Effector memory CD4-positive, alpha-beta T cell (primary cell): Measurements from ENCODE around the gene KCNJ5.

Experiments used
- DNase-seq, 3 donors: peaks; one replicate each; pipeline ENCODE4 v3.0.0-alpha.2; 2020
- H3K27ac ChIP-seq: 2 replicates; pipeline ENCODE4 v1.7.0; 2013; ENCODE audit warnings: mild to moderate bottlenecking, low read length, moderate library complexity; ENCODE audit not compliant: insufficient read depth, poor library complexity, severe bottlenecking
- H3K27me3 ChIP-seq: replicated peaks from 2 replicates; pipeline ENCODE4 v1.7.0; 2013; ENCODE audit warnings: mild to moderate bottlenecking, low read length; ENCODE audit not compliant: insufficient read depth, control insufficient read depth, poor library complexity, severe bottlenecking
- H3K36me3 ChIP-seq: 2 replicates; pipeline ENCODE4 v1.7.0; 2013; ENCODE audit warnings: mild to moderate bottlenecking, low read length, moderate library complexity; ENCODE audit not compliant: control insufficient read depth, insufficient read depth
- H3K4me1 ChIP-seq: 2 replicates; pipeline ENCODE4 v1.7.0; 2013; ENCODE audit warnings: low read length, mild to moderate bottlenecking; ENCODE audit not compliant: control insufficient read depth, insufficient read depth, poor library complexity, severe bottlenecking
- H3K4me3 ChIP-seq: 2 replicates; pipeline ENCODE4 v1.7.0; 2013; ENCODE audit warnings: low read length, low read depth, mild to moderate bottlenecking; ENCODE audit not compliant: insufficient read depth, poor library complexity, severe bottlenecking
- H3K9me3 ChIP-seq: 2 replicates; pipeline ENCODE4 v1.7.0; 2013; ENCODE audit warnings: mild to moderate bottlenecking, low read length, moderate library complexity; ENCODE audit not compliant: control insufficient read depth

KCNJ5 gene

GRCh38 chr11:128929991-128930390 lies 38.8 kb downstream of the KCNJ5 start:
- no peaks in the 10 kb centered on the region for H3K4me1 ChIP-seq
- DNase-seq, result no peak

GRCh38 chr11:128931066-128931465 lies 39.9 kb downstream of the KCNJ5 start:
- Histone ChIP-seq H3K27ac (no peak overlapping the region), H3K4me1 (no peaks in the 10 kb centered on the region), H3K9me3 (no peaks in the 10 kb centered on the region), H3K27me3 (no peaks in the 10 kb centered on the region), H3K4me3 (no peak overlapping the region), H3K36me3 (no peaks in the 10 kb centered on the region)
- DNase-seq, result no peak

More at GRCh38 chr11:128929991-128930390, 38.8 kb downstream of the KCNJ5 start:
- H3K27me3 ChIP-seq, result no peaks in the 10 kb centered on the region
- H3K27ac ChIP-seq, result no peak overlapping the region
- H3K4me3 ChIP-seq, result no peak overlapping the region
- H3K9me3 ChIP-seq, result no peaks in the 10 kb centered on the region
- H3K36me3 ChIP-seq, result no peaks in the 10 kb centered on the region

- no peak for DNase-seq
- no peaks in the 10 kb centered on the region for H3K9me3 ChIP-seq
- no peak overlapping the region for H3K27ac ChIP-seq
- H3K4me3 ChIP-seq, result no peak overlapping the region
- no peaks in the 10 kb centered on the region for H3K4me1 ChIP-seq
- no peaks in the 10 kb centered on the region for H3K27me3 ChIP-seq
- H3K36me3 ChIP-seq, result no peaks in the 10 kb centered on the region
These were observed 40.5 kb downstream of the KCNJ5 start for GRCh38 chr11:128931668-128932067.

GRCh38 chr11:128933481-128934178 lies 42.5 kb downstream of the KCNJ5 start:
- no peak for DNase-seq
- Histone ChIP-seq H3K4me3 (no peak overlapping the region), H3K36me3 (no peaks in the 10 kb centered on the region), H3K9me3 (no peaks in the 10 kb centered on the region), H3K4me1 (no peaks in the 10 kb centered on the region), H3K27me3 (no peaks in the 10 kb centered on the region), H3K27ac (no peak overlapping the region)

GRCh38 chr11:128934351-128934750 lies 43.2 kb downstream of the KCNJ5 start:
- Histone ChIP-seq H3K27me3 (no peaks in the 10 kb centered on the region), H3K4me1 (no peaks in the 10 kb centered on the region), H3K4me3 (no peak overlapping the region), H3K36me3 (no peaks in the 10 kb centered on the region), H3K27ac (no peak overlapping the region), H3K9me3 (no peaks in the 10 kb centered on the region)
- no peak for DNase-seq

GRCh38 chr11:128934926-128935325 lies 43.8 kb downstream of the KCNJ5 start:
- H3K4me3 ChIP-seq, result no peak overlapping the region
- H3K9me3 ChIP-seq, result no peaks in the 10 kb centered on the region
- no peaks in the 10 kb centered on the region for H3K27me3 ChIP-seq
- no peak overlapping the region for H3K27ac ChIP-seq
- no peaks in the 10 kb centered on the region for H3K4me1 ChIP-seq
- DNase-seq, result no peak
- no peaks in the 10 kb centered on the region for H3K36me3 ChIP-seq

- Histone ChIP-seq H3K4me1 (no peaks in the 10 kb centered on the region), H3K36me3 (no peaks in the 10 kb centered on the region), H3K27ac (no peak overlapping the region), H3K27me3 (no peaks in the 10 kb centered on the region), H3K4me3 (no peak overlapping the region), H3K9me3 (no peaks in the 10 kb centered on the region)
- DNase-seq, result no peak
These were observed 45.6 kb downstream of the KCNJ5 start for GRCh38 chr11:128936606-128937251.

- Histone ChIP-seq H3K4me3 (no peak overlapping the region), H3K4me1 (no peaks in the 10 kb centered on the region), H3K9me3 (no peaks in the 10 kb centered on the region), H3K36me3 (no peaks in the 10 kb centered on the region), H3K27me3 (no peaks in the 10 kb centered on the region), H3K27ac (no peak overlapping the region)
- DNase-seq, result no peak
These were observed 46.3 kb downstream of the KCNJ5 start for GRCh38 chr11:128937480-128937879.

GRCh38 chr11:128938156-128938885 lies 47.2 kb downstream of the KCNJ5 start:
- Histone ChIP-seq H3K27ac (no peak overlapping the region), H3K36me3 (no peaks in the 10 kb centered on the region), H3K9me3 (no peaks in the 10 kb centered on the region), H3K27me3 (no peaks in the 10 kb centered on the region), H3K4me3 (no peak overlapping the region), H3K4me1 (no peaks in the 10 kb centered on the region)
- DNase-seq, result no peak

GRCh38 chr11:128939591-128939990 lies 48.4 kb downstream of the KCNJ5 start:
- H3K9me3 ChIP-seq, result no peaks in the 10 kb centered on the region
- no peak overlapping the region for H3K4me3 ChIP-seq
- H3K27me3 ChIP-seq, result no peaks in the 10 kb centered on the region
- DNase-seq, result no peak
- no peaks in the 10 kb centered on the region for H3K36me3 ChIP-seq
- no peak overlapping the region for H3K27ac ChIP-seq
- H3K4me1 ChIP-seq, result no peaks in the 10 kb centered on the region
